ENCODE results near the gene TIAM1. TPM values are rescaled to one million over a fixed set of nuclear protein-coding genes. Genes with fewer than 3 reads are reported as not detected.

Gene TIAM1
- total RNA-seq, 1 donor = 1.9 TPM

DNA sequence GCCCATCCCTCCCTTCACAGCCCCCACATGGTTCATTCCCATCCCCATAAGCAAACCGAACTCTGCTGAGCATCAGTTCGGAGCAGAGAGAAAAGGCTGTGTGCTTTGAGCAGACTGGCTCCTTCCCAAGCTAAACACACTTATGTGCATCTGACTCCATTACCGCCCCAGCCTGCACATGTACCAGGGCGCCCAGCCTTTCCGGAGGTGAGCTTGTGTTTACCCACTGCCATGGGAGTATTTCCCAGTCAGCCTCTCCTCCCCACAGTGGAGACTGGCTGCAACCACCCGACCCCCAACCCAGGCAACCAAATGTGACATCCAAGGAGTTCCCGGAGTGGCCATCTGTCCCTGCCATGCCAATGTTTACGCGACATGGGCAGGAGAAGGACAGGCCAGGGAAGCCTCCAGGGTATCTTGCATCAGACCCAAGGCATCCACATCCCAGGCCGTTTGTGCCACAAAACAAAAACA lies 9.4 kb downstream of the TIAM1 start:
- no peak for DNase-seq (ENCODE audit: low read depth in 2 of 3, low spot score in 2 of 3)

DNA sequence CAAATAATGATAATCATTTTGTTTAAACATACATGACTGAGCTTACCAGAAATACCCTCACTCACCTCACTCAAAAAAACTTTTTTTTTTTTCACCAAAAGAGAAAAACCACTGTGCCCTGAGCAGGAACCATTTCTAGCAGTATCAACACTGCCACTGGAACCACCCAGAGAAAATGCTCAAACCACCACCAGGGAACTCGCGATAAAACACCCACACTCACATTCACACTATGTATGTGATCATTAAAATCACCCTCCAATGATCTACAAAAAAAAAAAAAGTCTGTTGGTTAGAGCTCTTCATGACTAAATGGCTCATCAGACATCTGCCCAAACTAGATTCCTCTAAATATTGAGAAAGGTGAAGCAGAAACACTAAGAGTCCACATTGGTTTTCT lies 11.5 kb downstream of the TIAM1 start:
- no peak for DNase-seq (ENCODE audit: low read depth in 2 of 3, low spot score in 2 of 3)

DNA sequence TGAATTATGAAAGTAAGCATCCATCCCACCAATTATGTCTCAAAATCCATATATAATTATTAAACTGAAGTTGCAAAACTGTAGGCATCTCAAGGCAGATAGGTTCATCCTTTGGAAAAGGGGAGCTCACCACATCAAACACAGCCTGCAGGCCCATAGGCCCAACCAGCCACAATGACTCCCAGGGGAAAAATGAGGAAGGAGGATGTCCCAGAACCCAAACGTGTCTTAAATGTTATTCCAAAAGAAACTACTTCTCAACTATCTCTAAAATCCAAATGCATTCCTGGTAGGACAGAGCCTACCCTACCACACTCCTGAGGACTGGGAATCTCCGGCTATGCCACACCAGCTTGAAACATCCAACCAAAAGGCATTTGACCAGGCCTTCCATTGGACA lies 12.8 kb downstream of the TIAM1 start:
- DNase-seq (ENCODE audit: low read depth in 2 of 3, low spot score in 2 of 3) = no peak

DNA sequence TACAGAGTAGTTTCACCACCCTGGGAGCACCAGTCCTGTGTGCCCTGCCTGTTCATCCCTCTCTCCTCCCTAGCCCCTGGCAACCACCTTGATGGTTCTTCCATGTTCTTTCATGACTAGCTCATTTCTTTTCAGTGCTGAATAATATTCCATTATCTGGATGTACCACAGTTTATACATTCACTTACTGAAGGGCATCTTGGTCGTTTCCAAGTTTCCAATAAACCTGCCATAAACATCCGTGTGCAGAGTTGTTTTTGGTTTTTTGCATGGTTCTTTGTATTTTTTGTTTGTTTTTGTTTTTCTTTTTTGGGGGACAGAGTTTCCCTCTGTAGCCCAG lies 13.9 kb downstream of the TIAM1 start:
- no peak for DNase-seq (ENCODE audit: low read depth in 2 of 3, low spot score in 2 of 3)

DNA sequence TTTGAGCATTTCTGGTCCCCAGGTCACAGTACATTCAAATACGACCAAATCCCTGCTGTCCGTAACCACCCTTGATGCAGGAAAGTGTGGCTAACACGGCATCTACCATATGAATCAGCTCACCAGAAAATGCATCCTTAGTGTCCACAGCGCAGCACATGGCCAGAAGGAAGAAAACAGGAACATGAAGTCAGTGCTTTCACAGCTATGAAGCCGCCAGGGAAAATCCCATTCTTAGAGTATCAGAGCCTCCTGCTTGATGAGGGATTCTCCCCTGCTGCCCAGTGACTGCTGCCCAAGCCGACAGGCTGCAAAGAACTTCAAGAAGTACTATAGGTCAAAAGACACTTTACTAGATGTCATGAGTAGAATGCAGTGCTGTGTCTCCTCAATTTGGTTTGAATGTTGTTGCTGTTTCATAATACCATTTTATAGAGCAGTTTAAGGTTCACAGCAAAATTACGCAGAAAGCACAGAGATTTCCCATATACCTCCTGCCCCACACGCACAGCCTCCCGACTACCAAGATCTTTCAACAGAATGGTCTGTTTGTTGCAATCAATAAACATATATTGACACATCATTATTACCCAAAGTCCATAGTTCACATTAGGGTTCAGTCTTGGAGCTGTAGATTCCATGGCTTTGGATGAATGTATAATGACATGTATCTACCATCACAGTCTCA lies 14.5 kb downstream of the TIAM1 start:
- DNase-seq (ENCODE audit: low read depth in 2 of 3, low spot score in 2 of 3) = no peak

DNA sequence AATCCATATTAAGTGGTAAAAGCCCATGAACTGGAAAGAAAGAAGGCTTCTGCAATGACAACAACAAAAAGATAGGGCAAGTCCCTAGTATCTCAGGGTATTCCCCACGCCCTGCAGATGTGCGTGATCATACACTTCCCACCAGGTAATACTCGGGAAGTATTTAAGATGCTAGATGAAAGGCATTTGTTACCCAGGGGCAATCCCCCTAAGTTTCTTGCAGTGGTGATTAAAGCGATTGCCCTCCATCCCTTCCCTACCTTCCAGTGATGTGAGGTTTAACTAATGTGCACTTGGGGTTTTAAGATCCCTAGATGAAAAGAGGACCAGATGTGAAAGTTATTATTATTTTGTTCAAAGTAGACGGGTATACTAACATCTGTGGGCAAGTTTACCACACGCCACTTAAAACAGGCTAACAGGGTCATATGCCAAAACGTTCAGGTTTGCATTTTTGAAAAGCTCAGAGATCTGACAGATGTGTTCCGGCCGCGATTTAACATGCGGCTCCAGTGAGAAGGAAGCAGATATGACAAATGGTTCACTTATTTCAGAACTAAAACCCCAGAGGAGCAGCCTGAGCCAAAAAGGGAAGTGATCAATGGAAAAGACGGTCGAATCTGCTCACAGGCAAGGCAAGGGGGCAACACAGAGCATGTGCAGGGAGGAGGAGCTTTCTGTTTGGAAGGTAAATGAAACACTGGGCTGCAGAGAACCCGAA lies 17.4 kb downstream of the TIAM1 start:
- DNase-seq (ENCODE audit: low read depth in 2 of 3, low spot score in 2 of 3) = peak in 2 of 3 donors; percentile 62 to 89

DNA sequence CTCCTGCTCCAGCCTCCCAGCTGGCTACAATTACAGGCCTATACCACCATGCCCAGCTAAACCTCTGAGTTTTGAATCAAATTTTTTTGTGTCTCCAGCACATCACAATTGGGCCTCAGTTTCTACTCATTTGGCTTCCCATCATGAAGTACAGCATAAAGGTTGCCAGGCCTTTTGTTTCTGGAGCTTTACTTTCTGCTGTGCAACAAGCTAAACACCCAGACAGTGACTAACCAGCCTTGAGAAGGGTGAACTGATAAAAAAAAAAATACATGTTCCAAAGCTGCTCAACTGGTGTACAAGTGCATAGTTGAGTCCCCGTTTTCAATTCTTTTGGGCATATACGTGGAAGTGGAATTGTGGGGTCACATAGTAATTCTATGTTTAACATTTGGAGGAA lies 25.1 kb downstream of the TIAM1 start:
- no peak for DNase-seq (ENCODE audit: low read depth in 2 of 3, low spot score in 2 of 3)

DNA sequence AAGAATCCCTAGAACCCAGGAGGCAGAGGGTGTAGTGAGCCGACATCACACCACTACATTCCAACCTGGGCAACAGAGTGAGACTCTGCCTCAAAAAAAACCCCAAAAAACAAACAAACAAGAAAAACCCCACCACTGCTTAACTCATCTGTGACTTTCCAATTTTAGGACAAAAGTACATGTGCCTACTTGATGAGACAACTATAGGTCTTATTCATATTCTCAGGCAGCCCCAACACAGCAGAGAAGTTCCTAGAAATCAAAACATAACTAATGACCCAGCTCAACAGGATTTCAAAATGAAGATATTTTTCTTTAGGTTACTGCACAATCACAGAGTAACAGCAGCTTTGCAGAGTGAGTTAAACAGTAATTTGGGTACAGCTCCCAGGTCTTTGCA lies 26.4 kb downstream of the TIAM1 start:
- no peak for DNase-seq (ENCODE audit: low read depth in 2 of 3, low spot score in 2 of 3)

DNA sequence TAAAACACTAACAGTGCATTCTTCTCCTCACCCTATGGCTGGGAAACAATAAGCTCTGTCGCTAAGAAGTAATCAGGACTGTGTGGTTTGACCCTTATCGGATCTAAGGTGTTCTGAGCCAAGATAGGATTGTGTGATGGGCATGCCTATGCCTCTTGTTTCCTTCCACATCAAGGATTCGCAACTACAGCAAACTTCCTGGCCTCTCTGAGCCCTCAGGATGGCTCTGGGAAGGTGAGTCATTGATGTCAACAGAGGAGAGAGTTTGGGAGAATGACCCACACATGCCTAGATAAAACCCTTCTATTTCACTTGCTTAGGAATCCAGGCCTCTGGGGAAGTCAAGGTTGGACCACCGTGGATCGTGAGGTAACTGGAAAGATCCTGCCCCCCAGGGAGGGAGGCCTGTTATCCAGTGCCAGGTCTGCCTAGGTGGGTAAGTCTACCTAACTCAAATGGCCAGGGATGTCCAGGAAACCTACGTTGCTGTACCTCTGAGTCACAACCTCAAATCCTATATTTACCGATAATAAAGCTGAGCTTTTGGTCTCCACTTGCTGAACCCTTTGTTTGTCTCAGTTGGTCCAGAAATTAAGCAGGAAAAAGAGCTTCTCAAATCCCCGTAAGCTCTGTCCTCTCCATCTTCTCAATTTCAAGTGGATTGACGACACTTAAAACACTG lies 27.4 kb downstream of the TIAM1 start:
- DNase-seq (ENCODE audit: low read depth in 2 of 3, low spot score in 2 of 3) = no peak

DNA sequence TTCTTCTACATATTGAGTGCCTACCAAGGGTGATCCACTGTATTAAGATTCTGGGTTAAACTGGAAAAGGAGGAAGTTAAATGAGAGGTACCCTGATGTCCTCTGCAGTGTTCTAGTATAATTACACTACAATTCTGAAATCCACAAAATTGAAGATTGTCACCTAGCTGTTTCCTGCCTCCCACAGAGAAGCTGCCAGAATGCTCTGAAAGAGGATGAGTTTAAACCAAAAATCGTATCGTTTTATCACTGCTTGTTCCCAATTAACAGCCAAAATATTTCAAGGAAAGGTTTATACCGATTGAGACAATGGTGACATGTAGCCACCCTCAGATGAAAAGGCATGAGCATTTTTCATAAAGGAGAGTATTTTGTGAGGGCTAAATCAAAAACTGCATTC lies 28.0 kb downstream of the TIAM1 start:
- DNase-seq (ENCODE audit: low read depth in 2 of 3, low spot score in 2 of 3) = no peak

DNA sequence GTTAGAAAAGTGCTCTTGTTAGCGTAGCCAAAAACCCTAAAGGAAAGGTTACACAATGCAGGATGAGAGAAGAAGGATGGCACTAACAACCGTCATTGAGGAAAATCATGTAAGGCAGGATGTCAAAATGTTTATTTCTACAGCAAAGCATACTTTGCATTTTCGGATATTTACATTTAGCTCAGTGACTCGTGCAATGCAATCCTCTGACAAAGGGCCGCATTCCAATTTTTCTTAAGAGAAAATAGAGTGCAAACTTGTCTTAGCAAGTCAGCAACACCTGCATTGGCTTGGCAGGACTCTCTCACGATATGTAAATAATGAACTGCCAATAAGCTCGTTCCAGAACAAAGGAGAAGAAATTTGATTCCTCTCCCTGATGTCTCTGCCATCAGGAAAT lies 33.3 kb downstream of the TIAM1 start:
- no peak for DNase-seq (ENCODE audit: low read depth in 2 of 3, low spot score in 2 of 3)

DNA sequence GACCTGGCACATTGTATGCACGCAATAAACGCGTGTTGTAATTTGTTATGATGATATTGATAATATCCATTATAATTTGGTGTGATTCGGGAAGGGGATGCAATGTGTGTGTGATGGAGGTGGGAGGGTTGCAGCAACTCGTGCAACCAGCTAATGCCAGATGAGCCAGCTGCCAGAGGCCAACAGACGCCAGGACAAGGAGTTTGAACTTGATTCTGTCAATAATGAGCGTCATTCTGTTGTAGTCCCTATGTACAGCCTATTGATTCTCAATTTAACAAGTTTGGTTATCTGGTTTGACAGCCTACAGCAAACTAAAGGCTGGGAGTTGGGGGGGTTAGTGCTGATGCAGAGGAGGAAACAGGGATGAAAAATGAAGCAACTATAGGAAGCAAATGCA lies 35.5 kb downstream of the TIAM1 start:
- no peak for DNase-seq (ENCODE audit: low read depth in 2 of 3, low spot score in 2 of 3)

DNA sequence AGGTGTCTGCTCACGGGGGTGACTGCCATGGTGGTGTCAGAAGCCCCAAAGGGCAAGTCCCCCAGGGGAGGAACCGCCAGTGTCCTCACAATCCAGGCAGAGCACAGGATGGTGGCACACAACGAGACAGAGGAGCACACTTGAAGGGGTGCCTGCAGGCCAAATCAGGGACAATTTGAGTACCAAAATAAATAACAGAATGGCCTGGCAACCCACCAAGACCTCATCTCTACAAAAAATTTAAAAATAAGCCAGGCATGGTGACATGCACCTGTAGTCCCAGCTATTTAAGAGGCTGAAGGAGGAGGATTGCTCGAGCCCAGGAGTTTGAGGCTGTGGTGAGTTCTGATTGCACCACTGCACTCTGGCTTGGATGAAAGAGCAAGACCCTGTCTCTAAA lies 38.2 kb downstream of the TIAM1 start:
- DNase-seq (ENCODE audit: low read depth in 2 of 3, low spot score in 2 of 3) = no peak

DNA sequence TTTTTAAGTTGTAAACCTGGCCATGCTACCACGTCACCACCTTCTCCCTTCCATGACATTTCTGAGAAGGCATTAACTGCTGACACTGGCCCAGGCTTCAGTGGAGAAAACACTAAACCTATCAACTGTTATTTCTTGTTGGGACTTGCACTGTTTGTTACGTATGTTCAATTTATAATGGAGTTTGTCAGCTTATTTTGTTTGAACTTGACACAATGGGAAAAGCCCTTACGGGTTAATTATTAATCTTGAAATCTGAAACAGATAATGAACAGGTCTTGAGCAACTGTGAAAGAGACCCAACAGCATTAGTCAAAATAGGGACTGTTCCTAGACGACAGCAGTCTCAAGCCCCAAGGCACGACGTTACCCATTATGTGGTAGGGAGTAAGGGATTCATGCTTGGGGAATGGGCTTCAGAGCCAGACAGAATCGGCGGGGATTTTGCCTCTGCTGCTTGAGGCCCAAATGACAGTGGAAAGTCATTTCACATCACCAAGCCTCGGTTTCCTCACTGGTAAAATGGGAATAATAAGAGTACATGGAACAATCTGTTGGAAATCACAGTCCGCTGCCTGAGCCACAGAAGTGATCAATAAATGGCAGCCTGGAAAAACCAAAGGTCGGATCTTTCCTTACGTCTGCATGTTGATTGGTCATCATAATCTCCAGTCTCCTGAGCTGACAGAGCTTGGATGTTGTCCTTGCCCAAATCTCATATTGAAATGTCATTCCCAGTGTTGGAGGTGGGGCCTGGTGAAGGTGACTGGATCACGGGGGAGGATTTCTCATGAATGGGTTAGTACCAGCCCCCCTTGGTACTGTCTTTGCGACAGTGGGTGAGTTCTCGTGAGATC lies 44.5 kb downstream of the TIAM1 start:
- no peak for DNase-seq (ENCODE audit: low read depth in 2 of 3, low spot score in 2 of 3)

DNA sequence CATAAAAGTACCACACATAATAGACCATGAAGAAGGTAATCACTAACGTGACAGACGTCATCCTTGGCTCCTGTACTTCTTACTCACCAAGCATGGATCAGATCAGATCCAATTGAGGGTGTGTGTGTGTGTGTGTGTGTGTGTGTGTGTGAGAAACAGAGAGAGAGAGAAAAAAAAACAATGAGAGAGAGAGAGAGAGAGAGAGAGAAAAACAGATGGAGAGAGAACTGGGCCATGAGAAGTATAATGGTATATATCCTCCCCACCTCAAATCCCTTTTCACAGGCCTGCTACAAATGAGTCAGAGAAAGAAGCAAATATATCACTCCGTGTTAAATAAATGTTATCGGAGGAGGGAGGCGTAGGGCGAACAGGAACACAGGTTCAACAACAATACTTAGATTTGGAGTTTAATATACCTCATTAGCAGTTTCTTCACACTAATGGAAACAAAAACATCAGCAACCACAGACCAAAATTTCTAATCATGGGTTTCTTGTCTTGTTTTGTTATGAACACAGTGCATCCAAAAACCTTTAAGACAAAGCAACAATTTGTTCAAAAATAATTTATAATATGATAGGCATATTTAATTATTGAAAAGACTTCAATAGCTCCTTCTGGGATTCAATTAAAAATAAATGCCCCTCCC lies 45.3 kb downstream of the TIAM1 start:
- DNase-seq (ENCODE audit: low read depth in 2 of 3, low spot score in 2 of 3) = no peak

DNA sequence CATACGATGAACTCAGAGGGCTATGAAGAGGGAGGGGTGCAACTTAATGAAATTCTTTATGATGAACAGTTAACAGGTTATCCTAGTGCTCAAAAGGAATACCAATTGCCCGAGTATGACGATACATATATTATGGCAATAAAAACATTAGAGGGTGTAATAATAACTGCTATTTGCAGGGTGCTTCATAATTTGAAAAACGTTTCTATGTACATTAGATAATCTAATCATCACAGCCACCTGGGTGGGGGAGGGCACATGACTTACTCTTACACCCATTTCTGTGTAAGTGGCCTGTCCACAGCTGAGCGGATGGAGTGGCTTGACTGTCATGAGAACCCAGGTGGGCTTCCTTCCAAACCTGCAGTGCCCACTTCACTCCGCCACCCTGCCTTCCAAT lies 46.3 kb downstream of the TIAM1 start:
- no peak for DNase-seq (ENCODE audit: low read depth in 2 of 3, low spot score in 2 of 3)

DNA sequence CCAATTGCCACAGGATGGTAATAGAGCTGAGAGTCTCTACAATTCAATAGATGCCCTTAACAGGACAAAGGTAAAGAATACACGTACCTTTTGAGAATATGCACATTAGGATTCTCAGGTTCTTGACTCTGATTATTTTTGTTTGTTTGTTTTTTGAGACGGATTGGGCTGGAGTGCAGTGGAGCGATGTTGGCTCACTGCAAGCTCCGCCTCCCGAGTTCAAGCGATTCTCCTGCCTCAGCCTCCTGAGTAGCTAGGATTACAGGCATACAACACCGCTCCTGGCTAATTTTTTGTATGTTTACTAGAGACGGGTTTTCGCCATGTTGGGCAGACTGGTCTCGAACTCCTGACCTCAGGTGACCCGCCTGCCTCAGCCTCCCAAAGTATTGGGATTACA lies 48.4 kb downstream of the TIAM1 start:
- no peak for DNase-seq (ENCODE audit: low read depth in 2 of 3, low spot score in 2 of 3)

DNA sequence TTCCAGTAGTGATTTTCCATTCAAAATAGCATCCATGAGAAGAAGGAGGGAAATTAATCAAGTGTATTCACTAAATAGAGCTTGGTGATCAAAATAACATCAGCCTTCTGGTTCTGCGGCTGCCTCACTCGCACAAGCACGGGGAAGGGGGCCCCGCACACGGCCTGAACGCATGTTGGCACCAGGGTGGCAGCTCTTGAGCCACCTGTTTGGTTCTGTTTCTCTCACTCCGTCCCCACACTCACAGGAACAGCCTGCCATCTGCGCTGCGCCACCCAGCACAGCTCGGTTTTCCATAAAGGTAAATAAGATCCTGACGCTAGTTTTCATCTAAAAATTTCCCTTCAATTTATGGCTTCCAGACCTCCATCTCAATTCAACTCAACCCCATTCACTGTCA lies 49.4 kb downstream of the TIAM1 start:
- no peak for DNase-seq (ENCODE audit: low read depth in 2 of 3, low spot score in 2 of 3)

DNA sequence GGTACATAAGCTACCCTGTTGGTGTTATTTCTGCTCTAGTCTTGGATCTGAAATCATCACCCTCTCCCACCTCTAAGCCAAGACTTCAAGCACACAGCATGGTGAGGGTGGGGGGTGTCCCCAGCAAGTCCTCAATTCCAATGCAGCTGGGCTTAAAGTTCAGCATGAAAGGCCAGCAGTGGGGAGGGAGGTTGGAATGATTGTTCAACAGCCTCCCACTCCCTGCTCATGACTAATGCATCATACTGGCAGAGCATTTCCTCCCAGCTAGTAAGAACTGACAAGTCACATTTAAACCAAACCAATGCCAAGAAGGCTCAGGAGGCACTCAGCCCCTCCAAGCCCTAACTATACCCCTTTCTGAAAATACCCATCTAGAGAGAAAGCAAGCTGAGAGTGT lies 50.1 kb downstream of the TIAM1 start:
- DNase-seq (ENCODE audit: low read depth in 2 of 3, low spot score in 2 of 3) = no peak

DNA sequence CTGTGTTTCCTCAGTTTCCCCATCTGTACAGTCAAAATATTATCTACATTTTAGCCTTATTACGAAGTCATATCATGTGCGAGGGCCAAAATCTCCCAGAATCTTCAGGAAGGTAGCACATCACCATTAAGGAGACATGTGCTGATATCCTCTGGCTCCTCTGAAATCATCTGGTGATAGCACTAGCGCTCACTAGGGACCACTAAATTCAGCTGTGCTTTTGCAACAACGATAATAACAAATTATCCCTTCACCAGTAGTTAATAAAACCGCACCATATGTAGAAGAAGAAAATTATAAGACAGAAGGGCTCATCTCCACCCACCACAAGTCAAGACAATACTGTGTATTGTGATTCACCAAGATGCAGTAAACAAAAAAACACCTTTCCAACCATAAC lies 53.3 kb downstream of the TIAM1 start:
- DNase-seq (ENCODE audit: low read depth in 2 of 3, low spot score in 2 of 3) = no peak

DNA sequence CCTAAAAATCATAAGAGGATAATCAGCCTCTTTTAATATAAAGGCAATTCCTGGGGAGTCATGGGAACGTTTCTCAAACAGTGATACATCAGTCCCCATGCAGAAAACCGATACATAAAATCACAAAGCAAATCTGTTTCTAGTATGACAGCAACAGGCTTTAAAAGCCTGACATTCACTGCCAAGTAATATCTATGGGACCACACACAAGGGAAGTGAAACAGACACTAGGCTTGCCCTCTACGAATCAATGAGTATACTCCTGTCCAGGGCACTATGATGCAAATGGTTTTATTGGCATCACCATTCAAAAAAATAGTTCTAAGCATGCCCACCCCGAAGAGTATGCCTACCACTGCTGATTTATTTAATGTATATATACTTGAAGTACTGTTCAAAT lies 54.4 kb downstream of the TIAM1 start:
- DNase-seq (ENCODE audit: low read depth in 2 of 3, low spot score in 2 of 3) = no peak
